Measurements from ENCODE around the gene NSUN3.
"Not testable (repeated sequence)": the region's sequence is repeated elsewhere in the genome, so short reads cannot be mapped to it uniquely, and the experiment has no call there.

NSUN3 gene

DNA sequence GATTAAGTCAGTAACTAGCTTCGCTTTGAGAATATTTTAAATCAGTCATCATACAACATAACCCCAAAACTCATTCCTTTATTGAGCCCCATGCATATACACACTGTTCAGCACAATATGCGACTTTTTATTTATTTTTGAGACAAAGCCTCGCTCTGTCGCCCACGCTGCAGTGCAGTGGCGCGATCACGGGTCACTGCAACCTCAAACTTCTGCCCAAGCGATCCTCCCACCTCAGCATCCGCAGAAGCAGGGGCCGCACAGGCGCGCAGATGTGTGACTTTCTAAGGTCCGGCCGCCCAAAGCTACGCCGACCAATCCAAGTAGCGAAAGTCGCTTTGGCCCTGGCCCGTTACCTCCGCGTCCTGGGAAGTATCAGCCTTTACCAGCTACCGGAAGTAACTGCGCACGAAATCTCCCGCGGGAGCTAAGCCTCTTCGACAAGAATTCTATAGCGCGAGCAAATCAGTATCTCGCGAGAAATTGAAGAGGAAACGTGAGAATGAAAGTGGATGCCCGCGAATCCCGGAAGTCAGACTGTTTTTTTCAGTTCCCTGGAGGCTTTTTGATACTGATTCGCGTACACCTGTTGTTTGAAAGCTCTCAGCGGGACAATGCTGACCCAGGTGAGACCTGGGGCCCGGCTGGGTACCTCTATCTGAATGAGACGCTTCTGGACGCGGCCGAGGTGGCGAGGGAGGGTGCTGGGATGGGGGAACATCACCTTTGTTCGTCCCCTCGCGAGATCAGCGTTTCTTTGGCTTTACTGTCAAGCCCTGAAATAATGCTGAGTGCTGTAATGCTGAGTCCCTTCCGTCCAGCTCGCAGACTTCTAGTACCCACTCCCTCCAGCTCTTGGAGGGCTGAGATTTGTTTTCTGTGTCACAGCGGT lies at the start of gene NSUN3, which contains the start of gene DHFR2:
Gene NSUN3 (plus strand): TSS at position 549 of the 892 bp plus-strand sequence. CDS start 66 bp downstream, at position 615.
Gene DHFR2 (minus strand): TSS at position 404 of the 892 bp plus-strand sequence. CDS start 1,405 bp downstream, outside the sequence.
- peak; percentile 90 for DNase-seq (ENCODE audit: low spot score)

DNA sequence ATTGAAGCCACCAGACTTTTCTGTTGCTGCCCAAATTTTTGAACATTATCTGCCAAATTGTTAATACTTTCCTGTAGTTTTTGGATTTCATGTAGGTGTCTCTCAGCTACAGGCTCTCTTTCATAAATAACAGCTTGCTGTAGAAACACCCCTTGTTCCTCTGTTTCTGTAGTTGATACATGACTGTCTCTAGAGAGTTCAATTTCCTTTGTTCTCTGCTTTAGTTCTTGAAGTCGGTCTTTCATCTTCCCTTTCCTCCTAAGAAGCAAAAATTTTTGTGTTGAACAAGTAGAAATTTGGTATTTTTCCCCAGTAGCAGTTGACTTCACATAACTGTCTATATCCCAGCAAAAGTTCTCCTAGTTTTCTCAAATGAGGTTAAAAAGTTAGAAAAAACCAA lies 47.8 kb upstream of the NSUN3 start:
- DNase-seq (ENCODE audit: low spot score), result no peak

DNA sequence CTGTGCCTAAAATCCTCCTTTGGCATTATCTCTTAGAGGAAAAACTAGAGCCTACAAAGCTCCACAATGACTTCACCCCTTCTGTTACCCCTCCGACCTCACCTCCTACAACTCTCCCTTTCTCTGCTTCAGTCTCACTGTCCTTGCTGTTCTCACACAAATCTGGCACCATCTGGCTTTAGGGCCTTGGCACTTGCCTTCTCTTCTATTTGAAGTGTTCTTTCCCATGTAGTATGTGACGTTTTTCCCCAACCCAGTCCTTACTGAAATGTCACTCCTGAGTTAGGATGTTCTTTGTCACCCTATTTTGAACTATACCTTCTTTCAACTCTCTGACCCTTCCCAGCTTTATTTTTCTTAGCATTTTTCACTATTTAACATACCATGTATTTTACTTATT lies 43.2 kb upstream of the NSUN3 start:
- no peak for DNase-seq (ENCODE audit: low spot score)

DNA sequence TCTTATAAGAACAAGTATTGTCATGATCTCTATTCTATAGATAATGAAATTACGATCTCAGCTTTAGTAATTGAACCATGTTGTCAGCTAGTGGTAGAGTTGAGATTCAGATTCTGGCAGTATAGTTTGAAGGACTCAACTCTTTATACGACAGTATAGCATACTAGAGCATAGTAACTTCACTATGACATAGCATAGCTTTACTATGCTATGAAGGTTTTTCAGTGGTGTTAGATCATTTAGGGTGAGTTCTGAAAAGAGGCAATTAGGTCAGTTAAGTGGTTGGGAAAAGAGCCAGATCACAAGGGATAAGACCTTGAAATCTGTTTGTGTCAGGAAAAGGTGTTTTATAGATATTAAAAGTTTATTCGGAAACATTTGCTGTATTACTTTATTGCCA lies 42.6 kb upstream of the NSUN3 start:
- no peak for DNase-seq (ENCODE audit: low spot score)

DNA sequence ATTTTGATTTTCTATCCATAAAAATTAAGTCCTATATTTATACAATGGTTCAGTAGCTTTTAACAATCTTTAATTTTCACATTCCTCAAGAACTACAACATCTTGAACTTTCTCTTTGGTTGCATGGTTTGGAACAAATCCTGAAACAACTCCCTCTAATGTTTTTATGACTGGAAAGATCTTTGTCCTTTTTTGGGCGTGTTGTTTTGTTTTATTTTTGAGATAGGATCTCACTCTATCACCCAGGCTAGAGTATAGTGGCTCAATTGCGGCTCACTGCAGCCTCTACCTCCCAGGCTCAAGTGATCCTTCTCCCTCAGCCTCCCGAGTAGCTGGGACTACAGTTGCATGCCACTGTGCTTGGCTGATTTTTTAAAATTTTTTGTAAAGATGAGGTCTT lies 38.5 kb upstream of the NSUN3 start:
- DNase-seq (ENCODE audit: low spot score), result peak; percentile 10

DNA sequence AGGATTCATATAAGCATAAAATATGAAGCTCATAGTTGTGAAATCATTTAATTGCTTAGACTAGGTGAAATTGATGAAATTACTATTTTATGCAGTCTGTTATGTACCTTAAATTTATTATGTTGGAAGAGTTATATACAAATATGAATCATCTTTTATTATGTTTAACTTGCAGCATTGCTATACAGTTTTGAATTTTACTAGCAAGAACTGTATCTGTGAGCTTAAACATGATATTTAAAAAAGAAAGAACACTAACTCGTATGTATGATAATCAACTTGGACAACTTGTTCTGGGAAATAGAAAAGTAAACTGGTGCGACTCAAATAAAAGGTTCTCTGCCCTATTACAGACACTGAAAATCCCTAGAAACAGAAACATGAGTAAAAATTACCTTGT lies 36.2 kb upstream of the NSUN3 start:
- no peak for DNase-seq (ENCODE audit: low spot score)

DNA sequence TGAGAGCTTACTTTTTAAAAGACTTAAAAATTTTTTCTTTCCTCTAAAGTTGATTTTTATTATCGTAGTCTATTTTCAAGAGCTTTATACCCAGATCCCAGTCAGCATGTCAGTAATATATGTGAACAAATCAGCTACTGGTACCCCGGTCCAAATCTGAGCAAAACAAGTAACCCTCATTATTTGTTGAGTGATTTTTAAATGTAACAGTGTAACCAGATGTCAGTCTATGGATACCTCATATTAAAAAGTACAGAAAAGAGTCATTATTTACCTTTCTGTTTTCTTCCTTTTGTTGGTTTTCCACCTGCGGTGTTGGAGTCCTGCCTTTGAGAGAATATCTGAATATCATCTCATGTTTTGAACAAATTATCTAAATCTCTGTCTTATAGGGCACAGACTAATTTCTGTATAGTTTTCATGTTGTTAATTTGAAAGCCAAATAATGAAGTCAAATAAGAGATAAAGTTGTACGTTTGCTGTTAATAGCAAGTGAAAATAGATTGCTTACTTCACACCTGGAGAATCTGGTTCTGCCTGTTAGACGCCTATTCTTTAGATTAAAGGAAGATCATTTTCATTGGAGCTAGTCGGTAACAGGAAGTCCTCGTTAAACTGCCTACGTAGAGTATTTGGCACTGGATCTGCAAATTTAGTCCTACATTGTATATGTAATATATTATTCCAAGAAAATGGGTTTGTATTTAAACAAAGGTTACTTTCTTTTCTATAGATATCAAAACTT lies 34.6 kb upstream of the NSUN3 start, which contains the start of gene STX19:
Gene STX19 (minus strand): TSS at position 505 of the 745 bp plus-strand sequence. CDS start 13,328 bp downstream, outside the sequence.
- no peak for DNase-seq (ENCODE audit: low spot score)

DNA sequence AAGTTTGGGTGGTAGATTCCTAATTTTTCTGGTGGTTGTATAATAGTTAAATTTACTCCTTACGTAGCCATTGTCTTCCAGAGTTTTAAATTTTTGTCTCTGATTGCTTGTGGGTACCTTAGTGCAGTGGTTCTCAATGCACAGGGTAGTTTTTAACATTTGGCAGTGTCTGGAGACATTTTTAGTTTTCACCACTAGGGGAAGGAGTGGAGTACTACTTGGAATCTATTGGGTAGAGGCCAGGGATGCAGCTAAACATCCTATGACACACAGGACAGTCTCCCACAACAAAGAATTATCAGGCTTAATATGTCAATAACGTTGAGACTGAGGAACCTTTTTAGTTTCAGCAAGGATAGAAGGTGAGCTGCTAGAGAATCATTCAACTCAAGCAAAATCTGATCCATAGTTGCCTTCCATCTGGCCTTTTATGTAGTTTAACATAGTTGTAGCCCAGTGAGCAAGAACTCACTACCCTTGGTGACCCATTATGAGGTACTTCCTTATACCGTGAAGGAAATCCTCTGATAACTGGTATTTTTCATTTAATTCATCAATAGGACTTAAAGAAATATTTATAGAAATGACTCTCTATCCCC lies 25.9 kb upstream of the NSUN3 start:
- peak; percentile 60 for DNase-seq (ENCODE audit: low spot score)

DNA sequence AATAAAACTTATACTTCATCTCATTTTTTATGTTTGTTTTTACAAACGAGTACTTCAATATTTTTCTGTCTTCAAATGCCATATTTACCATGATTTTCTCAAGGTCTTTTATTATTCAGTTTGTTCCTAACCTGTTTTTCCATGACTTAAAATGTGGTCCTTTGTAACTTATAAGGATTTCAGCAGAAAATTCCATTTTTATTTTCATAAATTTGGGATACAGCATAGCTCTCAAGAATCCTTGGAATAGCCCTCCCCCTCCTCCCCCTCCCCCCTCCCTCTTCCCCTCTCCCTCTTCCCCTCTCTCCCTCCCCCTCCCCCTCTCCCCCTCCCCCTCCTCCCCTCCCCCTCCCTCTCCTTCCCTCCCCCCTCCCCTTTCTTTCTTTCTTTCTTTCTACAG lies 19.6 kb upstream of the NSUN3 start:
- no peak for DNase-seq (ENCODE audit: low spot score)

DNA sequence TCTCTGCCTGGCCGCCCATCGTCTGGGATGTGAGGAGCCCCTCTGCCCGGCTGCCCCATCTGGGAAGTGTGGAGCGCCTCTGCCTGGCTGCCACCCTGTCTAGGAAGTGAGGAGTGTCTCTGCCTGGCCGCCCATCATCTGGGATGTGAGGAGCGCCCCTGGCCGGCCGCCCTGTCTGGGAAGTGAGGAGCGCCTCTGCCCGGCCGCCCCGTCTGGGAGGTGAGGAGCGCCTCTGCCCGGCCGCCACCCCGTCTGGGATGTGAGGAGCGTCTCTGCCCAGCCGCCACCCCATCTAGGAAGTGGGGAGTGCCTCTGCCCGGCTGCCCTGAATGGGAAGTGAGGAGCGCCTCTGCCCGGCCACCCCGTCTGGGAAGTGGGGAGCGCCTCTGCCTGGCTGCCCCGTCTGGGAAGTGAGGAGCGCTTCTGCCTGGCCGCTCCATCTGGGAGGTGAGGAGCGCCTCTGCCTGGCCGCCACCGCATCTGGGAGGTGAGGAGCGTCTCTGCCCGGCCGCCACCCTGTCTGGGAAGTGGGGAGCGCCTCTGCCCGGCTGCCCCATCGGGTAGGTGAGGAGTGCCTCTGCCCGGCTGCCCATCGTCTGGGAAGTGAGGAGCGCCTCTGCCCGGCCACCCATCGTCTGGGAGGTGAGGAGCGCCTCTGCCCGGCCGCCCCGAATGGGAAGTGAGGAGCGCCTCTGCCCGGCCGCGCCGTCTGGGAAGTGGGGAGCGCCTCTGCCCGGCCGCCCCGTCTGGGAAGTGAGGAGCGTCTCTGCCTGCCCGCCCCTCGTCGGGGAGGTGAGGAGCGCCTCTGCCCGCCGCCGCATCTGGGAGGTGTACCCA lies 18.5 kb upstream of the NSUN3 start:
- DNase-seq (ENCODE audit: low spot score), result not testable (repeated sequence)

DNA sequence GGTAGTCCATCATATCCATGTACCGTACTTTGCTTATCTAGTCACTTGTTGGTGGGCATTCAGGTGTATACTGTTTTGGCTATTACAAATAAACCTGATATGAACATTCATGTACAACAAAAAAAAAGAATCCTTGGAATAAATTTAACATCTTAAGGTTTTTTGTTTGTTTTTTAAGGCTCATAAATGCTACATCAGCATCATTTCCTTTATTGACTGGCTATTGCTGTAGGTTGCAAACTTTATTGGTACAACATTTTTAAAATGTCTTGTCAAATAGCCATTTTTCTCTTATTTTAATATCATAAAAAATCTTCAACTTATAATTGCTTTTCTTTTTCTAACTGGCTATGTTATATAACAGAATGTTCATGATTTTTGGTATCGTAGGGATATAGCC lies 16.3 kb upstream of the NSUN3 start:
- DNase-seq (ENCODE audit: low spot score), result no peak

DNA sequence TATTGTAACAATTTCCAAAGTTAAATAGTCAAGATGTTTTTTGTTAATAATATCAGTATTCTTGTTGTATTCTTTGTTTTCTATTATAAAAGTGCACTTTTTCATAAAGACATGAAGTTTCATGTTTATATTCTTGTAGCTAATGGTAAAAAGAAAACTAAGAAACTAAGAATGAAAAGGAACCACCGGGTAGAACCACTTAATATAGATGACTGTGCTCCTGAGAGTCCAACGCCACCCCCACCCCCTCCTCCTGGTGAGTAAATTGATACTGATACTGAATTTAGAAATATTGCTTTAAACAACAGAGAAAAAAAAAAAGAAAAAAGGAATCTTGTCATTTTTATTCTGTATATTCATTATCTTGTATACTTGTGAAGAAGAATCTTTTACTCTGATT lies 13.6 kb upstream of the NSUN3 start:
- DNase-seq (ENCODE audit: low spot score), result no peak

DNA sequence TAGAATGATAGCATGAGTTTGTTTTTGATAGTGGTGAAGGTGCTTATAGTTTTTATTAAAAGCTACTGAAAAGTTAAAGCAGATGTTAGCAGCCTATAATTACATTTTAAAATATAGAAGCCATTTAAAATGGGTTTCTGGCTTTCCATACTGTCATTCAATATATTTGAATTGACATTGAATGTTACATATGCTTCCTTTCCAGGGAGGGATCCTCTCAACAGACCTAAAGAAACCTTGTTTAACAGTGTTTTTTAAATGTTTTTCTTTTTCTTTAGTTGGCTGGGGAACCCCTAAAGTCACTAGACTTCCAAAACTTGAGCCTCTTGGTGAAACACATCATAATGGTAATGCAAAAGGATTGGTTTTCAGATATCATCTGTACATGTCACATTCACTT lies 12.3 kb upstream of the NSUN3 start:
- DNase-seq (ENCODE audit: low spot score), result no peak

DNA sequence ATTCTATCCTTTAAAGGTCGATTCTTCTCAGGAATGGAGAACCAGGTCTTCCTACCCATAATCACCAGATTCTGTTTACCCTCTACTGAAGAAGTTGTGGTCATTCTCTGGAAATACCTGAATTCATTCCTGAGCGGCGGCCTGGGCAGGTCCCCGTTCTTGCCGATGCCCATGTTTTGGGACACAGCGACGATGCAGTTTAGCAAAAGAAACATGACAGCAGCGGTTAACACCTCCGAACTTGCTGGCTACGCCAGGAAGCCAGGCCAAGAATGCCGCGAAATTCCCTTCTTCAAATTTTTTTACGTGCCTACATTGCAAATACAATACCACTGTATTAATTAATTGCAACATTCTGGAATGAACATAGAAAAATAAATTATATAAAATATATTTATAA lies 1.6 kb upstream of the NSUN3 start:
- no peak for DNase-seq (ENCODE audit: low spot score)

DNA sequence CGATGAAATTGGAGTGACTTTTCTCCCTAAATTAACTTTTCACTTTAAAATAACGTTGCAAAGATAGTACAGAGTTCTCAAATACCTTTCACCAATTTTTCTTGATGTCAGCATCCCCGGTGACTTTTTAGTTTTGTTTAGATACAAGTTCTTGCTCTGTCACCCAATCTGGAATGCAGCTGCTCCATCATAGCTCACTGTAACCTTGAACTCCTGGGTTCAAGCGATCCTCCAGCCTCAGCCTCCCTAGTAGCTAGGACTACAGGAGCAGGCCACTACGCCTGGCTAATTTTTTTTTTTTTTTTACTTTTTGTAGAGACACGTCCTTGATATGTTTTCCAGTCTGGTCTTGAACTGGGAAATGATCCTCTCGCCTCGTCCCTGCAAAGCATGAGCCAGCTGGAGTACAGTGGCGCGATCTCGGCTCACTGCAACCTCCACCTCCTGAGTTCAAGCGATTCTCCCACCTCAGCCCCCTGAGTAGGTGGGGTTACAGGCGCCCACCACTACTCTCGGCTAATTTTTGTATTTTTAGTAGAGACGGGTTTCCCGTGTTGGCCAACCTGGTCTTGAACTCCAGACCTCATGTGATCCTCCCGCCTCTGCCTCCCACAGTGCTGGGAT lies 747 bp downstream of the NSUN3 start:
- no peak for DNase-seq (ENCODE audit: low spot score)

DNA sequence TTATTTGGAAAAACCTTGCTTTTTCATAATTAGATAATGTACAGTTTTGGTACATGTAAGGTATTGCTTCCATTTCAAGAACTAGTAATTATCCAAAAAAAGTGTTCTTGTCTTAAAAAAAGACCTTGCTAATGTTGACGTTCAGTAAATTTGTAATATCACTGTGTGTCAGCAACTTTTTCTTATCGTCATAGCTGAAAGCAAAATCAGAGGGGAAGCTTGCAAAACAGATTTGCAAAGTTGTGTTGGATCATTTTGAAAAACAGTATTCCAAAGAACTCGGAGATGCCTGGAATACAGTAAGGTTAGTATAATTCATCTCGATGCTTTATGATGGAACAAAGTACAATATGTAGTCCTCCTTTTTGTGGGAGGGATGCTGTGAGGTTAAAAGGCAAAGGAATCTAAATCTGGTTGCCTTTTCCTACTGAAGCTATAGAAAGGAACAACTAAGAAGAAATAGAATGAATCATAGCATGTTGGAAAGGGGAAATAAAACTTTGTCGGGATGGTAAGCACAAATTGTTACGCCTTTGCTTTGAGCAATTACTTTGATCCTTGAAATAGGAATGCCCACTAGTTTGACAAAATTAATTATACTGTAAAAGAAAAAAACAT lies 1.5 kb downstream of the NSUN3 start:
- DNase-seq (ENCODE audit: low spot score), result no peak

DNA sequence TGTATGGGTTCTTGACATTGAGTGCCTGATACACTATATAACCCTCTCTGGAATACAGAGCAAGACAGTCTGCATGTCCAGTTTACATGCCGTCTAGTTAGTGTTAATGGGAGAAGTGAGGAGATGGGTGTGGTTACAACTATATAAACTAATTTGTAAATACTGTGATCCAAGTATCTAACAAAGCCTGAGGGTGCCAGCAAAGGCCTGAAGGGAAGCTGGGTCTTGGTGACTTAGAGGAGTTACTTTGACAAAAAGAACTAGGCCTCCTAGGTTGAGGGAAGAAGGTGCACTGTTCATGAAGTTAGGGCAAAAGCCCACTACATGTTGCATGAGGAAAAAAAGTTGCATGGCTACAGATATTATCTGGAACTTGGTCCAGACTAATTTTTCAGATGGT lies 2.3 kb downstream of the NSUN3 start:
- DNase-seq (ENCODE audit: low spot score), result no peak

DNA sequence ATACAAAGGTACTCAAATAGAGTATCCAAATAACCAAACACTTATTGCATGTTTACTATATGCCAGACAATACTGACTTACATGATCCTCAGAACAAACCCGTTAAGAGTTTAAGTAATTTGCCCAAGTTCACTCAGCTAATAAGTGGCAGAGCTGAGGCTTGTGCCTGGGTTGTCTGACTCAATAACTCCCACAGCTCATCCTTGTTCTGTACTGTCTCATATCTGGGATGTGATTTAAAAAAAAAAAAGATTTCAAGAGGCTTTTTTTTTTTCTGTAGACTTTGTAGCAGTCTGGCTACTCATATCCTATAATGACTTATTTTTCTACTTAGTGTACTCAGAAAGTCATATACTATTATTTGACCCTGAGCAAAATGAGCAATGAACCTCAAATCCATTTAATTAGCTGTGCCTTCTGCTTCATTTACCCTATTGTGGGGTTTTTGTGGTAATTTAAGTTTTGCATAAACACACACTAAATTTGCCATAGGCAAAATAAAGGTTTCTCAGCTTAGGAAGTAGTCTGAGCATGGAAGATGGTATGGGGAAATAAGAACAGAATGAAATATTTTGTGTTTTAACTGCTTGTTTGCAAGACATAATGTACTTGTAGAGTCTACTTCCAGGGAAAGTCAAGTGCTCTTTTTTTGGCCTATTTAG lies 3.1 kb downstream of the NSUN3 start:
- no peak for DNase-seq (ENCODE audit: low spot score)

DNA sequence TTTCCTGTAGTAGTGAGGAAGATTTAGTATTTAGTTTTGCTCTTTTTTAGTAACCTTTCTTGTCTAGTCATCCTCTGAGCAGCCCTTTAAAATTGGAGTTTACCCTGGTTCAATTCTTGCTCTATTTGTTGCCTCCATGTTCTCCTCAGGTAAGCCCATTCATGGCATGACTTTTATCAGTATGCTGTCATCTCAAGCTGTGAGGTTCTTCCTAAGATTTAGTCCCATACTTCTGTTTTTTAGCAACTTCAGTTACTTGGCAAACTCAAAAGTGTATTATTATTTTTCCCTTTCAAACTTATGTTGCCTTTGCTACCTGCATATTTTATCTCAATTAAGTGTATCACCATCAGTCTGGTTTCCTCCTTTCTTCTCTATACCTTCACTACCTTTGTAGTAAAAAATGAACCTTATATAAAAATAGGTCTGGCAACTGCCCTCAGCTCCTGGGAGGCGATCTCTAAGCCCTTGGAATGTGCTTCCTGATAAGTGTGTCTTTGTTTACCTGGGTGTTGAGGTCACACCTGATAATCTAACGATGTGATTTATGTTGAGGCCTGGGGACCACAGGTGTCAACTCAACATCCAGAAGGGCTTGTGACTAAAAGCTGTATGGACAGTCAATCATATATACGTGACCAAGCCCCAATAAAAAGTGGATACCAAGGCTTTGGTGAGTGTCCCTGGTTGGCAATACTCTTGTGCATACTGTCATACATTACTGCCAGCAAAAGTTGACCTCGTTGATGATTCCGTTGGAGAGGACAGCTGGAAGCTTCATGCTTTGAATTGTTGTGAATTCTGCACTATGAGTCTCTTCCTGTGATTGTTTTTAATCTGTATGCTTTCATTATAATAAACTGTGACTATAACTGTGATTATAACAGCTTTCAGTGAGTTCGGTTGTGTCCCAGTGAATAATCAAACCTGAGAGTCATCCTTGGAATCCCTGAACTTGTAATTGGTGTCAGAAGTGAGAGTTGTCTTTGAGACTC lies 3.9 kb downstream of the NSUN3 start:
- DNase-seq (ENCODE audit: low spot score), result no peak
